Measurements from ENCODE around the gene MICU2.

DNA sequence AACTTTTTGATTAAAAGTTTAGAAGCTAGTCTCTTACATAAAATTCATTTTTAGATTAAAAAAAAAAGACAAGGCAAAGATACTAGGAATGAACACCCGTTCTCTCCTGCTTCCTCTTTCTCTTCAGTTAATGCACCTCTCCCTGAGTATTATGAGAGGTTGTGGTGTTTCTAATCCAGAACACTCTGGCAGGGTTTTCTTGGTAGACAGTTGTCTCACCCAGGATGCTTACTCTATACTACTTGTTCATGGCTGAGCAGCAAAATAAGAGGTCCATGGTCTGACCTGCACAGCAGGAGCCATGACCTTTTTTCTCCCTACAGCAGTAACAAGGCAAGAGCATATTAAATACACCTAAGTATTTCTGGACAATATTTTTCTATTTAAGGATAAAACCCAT, 62.0 kb downstream of the MICU2 start:
- TF ChIP-seq POLR2A (IDR thresholded peaks at IDR 0.05; ENCODE audit: low read depth) (no peak), EP300 (IDR thresholded peaks at IDR 0.05) (no peak)
- TF ChIP-seq, protein P1, sequence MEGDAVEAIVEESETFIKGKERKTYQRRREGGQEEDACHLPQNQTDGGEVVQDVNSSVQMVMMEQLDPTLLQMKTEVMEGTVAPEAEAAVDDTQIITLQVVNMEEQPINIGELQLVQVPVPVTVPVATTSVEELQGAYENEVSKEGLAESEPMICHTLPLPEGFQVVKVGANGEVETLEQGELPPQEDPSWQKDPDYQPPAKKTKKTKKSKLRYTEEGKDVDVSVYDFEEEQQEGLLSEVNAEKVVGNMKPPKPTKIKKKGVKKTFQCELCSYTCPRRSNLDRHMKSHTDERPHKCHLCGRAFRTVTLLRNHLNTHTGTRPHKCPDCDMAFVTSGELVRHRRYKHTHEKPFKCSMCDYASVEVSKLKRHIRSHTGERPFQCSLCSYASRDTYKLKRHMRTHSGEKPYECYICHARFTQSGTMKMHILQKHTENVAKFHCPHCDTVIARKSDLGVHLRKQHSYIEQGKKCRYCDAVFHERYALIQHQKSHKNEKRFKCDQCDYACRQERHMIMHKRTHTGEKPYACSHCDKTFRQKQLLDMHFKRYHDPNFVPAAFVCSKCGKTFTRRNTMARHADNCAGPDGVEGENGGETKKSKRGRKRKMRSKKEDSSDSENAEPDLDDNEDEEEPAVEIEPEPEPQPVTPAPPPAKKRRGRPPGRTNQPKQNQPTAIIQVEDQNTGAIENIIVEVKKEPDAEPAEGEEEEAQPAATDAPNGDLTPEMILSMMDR (IDR thresholded peaks at IDR 0.05) = no peak
